ENCODE data around the gene FCN2. TPM values are rescaled to one million over a fixed set of nuclear protein-coding genes. Genes with fewer than 3 reads are reported as not detected.

Gene FCN2
- total RNA-seq, 1 donor from 2014 or later: 0.39 TPM

GRCh38 chr9:134933076-134933659 is 52.6 kb downstream of the FCN2 start:
- no peak for DNase-seq

GRCh38 chr9:134935056-134935640 is 54.5 kb downstream of the FCN2 start:
- no peak for DNase-seq

- DNase-seq: no peak
Observed at GRCh38 chr9:134935701-134936345, 55.2 kb downstream of the FCN2 start.

GRCh38 chr9:134936346-134937163 is 55.9 kb downstream of the FCN2 start:
- DNase-seq: no peak

Small RNAs within 50 kb of the gene (small RNA-seq; reads per million reads assigned to genes)
- gene AL603650.1 (ENCODE audit: low replicate concordance) (not detected), gene MIR3689A (ENCODE audit: low replicate concordance) (not detected), gene MIR3689B (ENCODE audit: low replicate concordance) (not detected), gene MIR3689C (ENCODE audit: low replicate concordance) (not detected), gene MIR3689D1 (ENCODE audit: low replicate concordance) (not detected), gene MIR3689D2 (ENCODE audit: low replicate concordance) (not detected), gene MIR3689E (ENCODE audit: low replicate concordance) (not detected), gene MIR3689F (ENCODE audit: low replicate concordance) (not detected)

Other genes with a start within 250 kb of the FCN2 start
- gene COL5A1, start 239.0 kb upstream of the FCN2 start, total RNA-seq: 349 TPM
- gene FCN1, start 37.1 kb downstream of the FCN2 start, total RNA-seq: 18.5 TPM
- 4.8 TPM for gene OLFM1, start 206.9 kb downstream of the FCN2 start, total RNA-seq